Femur (tissue), 1 donor: ENCODE measurements around the gene SGK1.

Experiments used
- DNase-seq: peaks from one replicate; pipeline ENCODE4 v3.0.0-alpha.2; 2017

The SGK1 gene

DNA sequence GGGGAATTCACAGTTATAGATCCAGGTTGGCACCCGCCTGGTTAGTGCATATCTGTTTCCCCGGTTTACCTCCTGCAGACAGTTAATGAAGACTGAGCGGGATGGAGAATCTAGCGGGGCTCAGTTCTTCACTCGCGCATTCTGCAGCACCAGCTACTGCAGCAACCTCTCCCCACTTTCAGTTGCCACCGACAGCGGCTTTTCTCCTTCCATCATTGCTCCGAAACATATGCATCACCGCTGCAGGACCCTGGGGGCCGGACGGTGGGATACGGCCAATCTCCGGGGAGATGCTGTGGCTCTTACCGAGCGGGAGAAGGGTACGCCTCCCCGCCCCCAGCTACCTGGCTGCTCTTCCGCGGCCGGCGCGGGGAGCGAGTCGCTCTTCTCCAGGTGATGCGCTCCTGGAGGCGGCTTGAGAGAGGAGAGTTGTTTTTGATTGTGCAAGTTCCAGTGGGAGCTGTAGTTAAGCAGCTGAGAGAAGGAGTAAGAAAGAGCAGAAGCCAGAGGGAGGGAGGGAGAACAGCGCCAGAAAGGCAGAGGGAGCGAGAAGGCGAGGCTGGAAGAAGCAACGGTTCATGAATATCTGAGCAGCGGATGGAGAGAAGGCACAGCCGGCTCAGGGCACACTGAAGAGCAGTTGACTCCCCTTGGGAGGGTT lies at the start of gene SGK1:
TSS of gene SGK1 (minus strand) at position 642 of the 661 bp plus-strand sequence. CDS start 652 bp downstream, outside the sequence.
- DNase-seq = peak; percentile 40

DNA sequence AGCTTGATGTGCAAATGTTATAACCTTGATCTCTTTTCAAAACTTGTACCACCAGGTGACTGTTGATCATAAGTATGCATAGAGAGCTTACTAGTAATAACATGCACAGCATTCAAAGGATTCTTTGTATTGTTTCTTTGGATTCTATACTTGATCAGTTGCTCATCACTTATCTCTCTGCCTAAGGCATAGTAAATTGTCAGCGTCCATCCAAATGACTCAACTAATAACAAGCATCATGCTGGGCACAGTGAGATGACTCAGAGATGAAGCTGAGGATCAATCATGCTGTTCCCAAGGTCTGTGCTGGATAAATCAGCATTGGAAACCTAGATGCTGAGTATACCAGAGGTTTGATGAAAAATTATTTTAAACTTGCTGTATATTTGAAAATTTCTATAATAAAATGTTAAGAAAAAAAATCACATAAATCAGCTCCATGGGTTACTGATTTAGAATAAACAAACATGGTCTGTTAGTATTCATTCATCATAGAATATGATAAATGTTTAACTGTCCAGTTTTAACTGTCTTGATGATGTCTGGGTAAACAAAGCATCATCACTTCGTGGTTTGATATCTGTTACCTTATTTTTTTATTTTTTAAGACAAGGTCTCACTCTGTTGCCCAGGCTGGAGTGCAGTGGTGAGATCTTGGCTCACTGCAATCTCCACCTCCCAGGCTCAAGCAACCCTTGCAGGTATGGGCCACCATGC lies 45.6 kb upstream of the SGK1 start:
- DNase-seq = no peak

DNA sequence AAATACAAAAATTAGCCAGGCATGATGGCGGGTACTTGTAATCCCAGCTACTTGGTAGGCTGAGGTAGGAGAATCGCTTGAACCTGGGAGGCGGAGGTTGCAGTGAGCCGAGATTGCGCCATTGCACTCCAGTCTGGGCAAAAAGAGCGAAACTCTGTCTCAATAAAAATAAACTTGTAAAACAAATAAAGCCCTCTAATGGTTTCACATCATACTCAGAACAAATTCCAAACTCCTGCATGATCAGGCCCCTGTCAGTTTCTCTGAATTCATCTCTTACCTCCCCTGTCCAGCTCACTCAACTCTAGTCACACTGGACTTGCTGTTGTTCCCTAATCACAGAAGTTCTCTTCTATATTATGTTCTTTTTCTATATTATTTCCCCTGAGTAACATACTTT lies 43.1 kb upstream of the SGK1 start:
- no peak for DNase-seq

DNA sequence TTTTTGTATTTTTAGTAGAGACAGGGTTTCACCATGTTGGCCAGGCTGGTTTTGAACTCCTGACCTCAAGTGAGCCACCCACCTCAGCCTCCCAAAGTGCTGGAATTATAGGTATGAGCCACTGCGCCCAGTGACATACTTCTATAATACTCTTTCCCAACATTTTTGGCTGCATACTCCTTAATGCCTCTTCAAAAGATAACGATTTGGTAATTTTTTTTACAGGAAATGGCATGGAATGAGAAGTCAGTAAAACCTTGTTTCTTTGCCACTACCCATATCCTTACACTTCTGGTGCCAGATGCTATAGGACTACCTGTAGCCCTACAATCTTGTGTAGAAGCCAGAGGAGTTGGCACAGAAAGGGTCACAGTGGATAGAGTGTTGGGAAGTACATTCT lies 41.4 kb upstream of the SGK1 start:
- DNase-seq = no peak

DNA sequence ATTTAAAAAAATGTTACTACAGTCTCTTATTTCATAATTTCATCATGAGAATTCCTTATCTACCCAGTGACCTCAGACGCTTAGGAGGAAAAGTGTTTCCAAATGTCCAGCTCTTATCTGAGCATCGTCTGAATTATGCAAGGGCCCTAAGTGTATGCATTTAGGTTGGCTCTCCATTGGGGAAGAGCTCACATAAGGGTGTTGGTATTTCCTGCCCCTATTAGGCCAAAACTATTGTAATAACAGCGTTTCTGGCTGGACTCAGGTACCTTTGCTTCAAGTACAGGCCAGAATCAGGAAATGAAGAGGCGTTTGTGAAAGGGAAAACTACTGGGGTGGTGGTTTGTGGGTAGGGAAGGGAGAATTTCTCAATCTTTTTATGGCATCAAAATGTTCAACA lies 40.4 kb upstream of the SGK1 start:
- DNase-seq = no peak

DNA sequence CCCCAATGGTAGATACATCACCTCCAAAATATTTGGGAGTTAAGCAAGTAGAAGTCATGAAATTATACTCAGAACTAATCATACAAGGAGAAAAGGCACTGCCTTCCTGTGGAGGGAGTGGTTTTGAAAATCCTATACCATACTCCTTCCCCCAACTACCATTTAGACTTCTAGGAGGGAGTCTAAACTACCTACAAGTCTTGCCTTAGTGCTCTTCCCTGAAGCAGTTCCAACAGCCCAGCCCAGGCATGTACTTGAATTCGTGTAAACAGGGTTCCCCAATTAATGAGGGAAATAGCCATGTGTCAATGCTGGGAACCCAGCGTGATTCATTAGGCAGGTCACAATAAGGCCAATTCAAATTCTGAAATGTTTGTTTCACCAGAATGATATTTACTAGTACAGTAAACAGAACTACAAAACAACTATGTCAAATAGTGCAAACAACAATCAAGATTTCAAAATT lies 39.1 kb upstream of the SGK1 start:
- DNase-seq = no peak

DNA sequence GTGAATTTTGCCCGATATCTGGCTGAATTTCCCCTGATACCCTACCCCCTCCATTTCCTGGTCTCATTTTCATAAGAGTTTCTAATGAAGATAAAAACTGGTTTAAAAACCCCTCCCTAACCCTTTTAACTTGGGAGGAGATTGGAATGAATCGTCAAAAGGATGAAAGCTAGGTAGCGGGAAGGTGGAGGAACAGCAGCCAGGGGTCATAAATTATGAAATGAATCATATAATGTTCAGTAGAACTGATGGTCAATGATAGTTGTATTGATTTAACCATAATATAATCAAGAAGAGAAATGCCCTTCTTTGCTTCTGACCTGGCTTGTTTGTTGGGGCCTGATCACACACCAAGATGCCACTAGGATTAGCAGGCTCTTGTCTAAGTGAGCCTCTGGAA lies 38.5 kb upstream of the SGK1 start:
- no peak for DNase-seq

DNA sequence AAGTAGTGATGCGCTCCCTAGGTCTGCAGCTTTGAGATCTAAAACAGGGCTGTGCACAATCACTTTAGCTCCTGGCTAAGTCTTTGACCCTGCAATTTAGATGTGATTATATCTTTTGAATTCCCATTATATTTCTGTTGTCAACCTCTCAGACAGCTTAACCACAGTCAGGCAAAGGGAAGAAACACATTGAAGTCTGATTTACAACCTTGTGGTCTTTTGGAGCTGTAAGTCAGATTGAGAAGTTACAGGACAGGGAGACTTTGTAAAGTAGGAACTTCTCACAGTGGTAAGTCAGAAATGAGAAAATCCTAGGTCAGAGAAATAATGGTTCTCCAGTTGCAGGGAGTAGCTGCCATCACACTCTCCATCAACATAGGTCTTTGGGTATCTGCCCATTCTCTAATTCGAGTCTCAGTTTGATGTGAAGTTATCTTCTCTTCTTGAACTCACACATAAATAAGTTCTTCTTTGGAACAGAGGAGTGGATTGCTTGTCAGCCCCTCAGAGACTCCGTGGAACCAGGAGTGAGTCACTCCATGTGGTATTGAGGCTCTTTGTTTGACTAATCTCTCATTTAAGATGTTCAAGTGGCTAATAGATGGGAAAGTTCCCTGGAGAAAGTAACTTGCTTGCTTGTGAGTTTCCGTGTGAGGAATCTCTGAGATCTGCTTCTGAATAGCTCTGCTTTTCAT lies 35.0 kb upstream of the SGK1 start:
- DNase-seq = no peak

DNA sequence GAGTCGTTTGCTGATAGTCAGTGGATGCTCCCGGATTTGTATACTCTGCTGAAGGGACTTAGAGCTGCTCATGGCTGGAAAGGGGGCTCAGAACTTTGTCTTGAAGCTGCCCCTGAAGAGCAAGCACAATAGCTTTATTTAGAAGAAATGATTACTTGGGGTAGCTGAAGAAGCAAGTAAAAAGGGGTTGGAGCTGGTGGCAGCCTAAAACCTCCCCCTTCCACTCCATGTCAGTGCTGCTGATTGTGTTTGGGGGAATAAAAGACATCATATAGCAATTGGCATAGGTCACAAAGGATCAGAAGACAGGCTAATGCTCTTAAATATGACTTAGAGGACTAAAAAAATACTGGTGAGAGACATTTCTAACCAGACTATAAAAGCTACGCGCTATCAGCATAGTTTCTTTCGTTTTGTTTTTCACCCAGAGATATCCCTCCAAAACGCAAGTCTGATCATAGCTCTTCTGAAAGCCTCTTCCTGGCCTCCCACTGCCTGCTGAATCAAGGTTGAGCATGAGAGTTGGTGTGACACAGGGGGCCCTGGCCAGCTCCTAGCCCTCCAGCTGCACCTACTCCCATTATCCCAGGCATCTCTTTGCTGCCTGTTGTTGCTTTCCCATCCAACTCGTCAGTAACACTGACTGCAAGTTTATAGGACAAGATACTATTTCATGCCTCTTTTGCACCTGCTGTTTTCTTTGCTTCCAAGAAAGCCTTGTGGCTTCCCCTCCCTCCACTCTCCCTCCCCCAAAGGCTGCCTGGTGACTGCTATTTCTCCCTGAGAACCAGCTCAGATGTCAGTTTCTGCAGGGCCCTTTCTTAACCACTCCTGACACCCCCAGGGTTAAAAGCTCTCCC lies 33.9 kb upstream of the SGK1 start:
- peak; percentile 26 for DNase-seq

DNA sequence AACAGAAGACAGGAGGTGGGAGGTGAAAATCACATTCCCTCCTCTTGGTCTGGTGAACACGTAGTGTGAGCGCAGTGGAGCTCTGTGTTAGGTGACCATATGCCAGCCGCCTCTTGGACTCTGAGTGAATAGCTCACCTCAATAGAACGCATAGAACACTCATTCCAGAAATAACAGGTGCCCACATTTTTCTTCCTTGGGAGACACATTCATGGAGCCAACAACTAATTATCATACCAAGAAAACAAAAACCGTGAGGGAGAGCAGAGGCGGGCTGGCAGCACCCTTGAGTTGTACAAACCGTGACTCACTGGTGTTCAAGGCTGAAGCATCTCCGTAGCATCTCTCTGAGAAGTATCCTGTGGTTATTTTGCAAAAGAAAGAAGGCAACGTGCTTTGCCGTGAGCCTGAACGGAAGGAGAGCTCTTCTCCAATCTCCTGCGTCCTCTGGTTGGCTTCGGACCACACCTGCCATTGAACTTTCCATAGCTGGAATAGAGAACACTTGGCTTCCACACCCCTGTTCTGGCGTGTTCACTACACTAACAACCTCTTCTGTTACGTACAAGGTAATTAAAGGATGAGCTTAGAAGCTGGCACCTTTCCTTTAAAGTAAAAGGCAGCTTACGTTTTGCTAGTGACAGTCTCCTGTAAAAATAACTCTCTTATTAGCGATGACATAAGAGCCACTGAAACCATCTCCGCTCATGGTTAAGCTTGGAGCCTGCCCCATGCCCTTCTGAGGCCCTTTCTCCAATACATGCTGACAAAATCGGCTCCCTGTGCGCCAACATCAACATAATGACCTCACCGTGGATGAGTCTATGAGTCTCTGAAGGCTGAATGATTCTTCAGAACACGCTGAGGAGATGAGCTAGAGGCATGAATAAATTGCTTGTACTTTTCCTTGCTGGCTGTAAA lies 30.2 kb upstream of the SGK1 start:
- DNase-seq = peak; percentile 56

DNA sequence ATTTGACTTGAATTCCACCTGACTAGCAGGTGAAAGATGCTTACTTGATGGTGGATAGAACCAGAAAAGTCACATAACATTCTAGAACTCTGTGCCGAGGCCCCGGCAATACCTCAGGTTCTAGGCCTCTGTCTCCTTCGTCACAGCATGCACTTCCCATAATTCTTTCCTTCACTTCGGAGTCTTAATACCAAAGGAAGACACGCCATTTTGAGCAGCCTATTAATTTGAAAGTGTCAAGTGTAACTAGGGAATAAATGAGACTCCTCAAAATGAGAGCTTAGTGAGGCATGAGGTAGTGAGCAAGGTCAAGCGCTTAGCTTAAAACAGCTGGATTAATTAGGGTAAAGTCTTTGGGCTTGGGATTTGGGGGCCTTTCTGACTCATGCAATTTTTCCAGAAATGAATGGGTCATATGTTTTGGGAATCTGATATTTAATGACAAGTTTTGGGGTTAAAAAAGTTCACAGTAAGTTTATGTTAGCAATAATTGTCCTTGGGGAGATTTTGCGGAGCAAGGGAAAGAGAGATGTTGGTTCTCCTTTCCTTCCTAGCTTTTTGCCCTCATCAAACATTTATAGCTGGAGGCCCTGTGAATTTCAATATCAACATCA lies 29.1 kb upstream of the SGK1 start:
- no peak for DNase-seq

DNA sequence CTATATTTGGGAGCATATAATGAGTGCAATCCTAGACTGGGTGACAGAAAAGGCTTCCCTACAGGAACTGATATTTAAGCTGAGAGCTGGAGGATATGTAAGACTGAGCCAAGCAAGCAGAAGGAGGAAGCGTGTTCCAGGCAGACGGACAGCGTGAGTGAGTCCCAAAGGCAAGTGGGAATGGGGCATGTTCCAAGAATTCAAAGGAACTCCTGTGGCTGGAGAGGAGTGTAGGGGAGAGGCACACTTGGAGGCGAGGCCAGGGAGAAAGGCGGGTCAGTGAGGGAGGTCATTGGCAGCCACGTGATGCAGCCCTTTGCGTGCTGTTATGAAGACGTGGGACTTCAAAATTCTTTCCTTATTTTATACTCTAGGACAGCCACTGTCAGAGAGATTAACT lies 27.9 kb upstream of the SGK1 start:
- peak; percentile 62 for DNase-seq

DNA sequence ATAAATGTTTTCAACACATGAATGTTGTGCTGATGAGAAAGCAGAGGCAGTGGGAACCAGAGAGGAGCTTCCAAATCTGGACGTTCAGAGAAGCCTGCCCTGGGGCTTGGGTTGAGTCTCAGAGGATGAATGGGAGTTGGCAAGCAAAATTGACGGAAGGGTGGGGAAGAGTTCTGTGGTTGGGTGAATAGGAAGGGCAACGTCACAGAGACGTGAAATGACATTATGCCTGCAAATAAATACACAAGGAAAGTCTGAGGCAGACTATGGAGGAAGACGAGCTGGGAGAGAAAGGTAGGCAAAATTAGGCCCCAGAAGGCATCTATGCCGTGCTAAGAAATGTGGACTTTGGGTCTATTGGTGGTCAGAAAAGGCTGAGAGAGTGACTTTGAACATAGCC lies 25.2 kb upstream of the SGK1 start:
- no peak for DNase-seq

DNA sequence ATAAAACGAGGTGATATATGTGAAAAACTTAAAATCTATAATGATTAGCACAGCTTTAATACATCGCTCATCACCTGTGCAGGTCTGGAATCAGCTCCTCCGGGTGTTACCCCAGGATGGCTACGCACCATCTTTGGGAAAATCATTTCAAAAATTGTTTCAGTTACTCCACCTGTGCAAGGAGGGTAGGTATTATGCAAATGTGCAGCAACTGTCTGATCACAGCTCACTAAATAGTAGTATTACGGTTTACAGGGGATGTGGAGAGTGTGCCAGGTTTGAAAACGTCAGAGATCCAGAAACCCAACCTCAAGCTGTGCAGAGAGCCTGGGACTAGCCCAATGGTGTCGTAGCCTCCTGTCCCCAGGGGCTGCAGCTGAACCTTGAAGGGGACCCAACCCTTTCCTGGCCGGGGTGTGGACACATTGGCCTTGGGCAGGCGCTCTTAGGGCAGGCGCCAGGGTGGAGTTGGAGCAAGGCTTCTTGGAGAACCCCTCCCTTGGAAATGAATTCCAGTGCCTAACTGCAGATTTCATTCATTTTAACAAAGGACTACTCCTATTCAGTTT lies 24.2 kb upstream of the SGK1 start:
- DNase-seq = no peak

DNA sequence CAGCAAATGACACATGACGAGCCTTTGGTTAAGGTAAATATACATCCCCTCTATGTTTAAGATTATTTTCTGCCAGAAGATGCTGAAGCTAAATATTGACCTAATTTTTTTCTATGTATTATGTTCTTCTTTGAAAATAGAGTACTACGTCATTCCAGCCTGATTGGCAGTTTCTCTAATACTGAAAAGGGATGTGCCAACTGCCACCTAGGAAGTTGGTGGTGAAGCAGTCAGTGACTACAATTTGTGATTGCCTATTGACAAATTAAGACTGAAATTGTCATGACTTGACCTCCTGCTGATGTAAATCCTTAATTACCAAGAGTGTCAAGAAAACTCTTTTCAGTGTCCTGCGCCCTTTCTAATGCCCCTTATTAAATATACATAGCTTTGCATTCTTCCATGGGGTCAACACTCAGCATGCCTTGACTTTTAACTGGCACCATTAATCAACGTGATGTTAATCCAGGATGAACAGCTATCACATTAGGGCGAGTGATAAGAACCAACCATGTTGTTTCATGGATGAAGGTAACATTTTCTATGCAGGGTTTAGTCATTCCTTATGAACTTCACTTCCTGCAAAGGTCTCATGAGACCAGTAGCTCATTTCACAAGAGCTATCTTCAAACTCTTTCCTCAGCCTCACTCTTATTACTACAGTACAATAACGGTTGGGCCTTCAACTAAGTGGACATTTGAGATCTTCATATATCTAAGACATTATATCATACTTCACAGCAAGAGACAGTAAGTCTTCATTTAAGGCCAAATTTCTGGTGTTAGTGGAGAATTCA lies 22.5 kb upstream of the SGK1 start:
- DNase-seq = no peak

DNA sequence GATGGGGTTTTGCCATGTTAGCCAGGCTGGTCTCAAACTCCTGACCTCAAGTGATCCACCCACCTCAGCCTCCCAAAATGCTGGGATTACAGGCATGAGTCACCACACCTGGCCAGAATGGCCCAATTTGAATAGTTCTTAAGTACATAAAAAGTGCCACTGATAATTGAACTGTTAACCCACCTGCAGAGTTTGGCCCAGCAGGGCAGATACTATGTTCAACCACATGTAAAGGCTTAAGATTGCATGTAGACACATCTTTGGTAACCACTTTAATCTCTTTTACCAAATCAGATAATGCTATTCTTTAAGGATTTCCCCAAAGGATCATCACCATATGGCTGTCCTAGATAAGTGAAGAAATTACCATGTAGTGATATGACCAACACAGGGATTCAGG lies 21.3 kb upstream of the SGK1 start:
- DNase-seq = no peak

DNA sequence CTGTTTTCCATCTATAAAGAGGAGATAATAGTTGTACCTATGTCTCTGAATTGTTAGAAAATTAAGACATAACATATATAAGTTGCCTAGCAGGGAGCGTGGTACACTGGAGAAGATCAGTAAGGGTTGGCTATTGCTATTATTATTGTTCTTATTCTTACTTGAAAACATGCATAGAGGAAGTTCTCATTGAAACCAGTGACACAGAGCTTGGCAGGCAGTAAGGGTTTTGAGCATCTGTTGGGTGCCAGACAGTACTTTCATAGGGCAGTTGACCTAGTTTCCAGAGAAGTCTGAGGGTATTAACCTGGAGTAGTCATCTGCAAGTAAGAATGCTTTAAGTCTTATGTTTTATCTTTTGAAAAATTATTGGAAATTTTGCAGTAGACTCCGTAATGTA lies 13.3 kb upstream of the SGK1 start:
- no peak for DNase-seq

DNA sequence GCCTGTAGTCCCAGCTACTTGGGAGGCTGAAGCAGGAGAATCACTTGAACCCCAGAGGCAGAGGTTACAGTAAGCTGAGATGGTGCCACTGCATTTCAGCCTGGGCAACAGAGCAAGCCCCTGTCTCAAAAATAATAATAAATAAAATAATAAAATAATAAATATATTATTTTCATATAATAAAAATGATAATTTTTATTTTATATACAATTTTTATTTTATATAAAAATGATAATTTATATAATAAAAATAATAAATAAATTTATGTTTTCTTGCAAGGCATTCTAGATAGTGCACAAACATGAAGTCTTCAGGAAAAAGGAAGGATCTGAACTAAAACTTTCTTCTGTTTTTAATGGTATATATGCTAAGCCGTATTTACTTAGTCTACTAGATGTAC lies 12.6 kb upstream of the SGK1 start:
- DNase-seq = no peak

DNA sequence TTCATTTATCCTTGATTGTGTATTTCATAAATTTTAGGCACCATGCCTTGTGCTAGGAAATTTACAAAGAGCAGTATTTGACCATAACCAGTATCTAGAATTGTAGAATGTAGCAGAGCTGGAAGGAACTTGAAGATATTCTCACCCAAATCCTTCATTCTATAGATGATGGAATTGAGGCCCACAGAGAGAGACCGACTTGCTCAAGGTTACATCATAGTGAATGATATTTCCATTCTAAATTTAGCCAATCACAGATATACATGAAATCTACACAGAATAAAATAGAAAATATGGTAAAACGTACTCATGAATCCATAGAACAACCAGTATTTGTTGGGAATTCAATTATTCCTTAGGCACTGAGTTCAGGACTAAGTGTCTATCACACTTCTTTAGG lies 10.9 kb upstream of the SGK1 start:
- DNase-seq = no peak

DNA sequence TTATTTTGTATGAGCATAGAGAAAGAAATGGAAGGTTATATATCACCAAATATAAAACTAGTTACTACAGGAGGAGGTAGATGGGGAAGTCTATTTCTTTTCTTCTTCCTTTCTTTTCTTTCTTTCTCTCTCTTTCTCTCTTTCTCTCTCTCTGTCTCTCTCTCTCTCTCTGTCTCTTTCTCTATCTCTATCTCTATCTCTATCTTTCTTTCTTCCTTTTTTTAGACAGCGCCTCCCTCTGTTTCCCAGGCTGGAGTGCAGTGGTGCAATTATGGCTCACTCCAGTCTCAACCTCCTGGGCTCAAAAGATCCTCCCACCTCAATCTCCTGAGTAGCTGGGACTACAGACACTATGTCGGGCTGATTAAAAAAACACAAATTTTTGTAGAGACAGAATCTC lies 10.2 kb upstream of the SGK1 start:
- no peak for DNase-seq
